ENCODE data around the gene DYNC1H1. TPM values are rescaled to one million over a fixed set of nuclear protein-coding genes. Genes with fewer than 3 reads are reported as not detected.

The DYNC1H1 gene
- total RNA-seq, 1 donor from 2014 or later = 499 TPM

DNA sequence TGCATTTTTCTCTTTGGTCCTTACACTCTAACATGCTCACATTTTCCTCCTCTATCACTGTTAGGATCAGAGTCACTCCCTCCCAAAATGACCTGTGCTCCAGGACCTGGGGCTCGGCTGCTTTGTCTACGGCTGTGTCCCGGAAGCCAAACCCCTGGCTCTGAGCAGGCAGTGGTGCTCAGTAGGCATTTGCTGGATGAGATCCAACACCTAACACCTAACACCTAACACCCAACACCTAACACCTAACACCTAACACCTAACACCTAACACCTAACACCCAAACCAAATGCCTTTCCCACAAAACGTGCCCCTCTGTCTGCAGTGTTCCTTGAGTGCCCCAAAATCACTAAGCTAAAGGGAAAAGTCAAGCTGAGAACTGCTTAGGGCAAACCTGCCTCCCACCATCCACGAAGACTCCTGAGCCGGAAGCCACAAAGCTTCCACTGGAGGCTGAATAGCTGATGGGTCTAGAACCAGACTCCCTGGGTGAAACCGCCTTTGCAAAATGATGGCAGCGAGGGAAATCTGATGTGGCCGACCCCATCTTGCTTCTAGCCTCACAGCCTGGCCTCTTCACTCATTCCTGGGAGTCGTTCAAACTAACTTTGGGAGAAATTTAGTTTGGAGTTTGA, 93.2 kb downstream of the DYNC1H1 start:
- peaks cover 7% of the 10 kb centered on the region for H3K4me1 ChIP-seq
- H3K27me3 ChIP-seq = no peaks in the 10 kb centered on the region
- TF ChIP-seq, protein P1, sequence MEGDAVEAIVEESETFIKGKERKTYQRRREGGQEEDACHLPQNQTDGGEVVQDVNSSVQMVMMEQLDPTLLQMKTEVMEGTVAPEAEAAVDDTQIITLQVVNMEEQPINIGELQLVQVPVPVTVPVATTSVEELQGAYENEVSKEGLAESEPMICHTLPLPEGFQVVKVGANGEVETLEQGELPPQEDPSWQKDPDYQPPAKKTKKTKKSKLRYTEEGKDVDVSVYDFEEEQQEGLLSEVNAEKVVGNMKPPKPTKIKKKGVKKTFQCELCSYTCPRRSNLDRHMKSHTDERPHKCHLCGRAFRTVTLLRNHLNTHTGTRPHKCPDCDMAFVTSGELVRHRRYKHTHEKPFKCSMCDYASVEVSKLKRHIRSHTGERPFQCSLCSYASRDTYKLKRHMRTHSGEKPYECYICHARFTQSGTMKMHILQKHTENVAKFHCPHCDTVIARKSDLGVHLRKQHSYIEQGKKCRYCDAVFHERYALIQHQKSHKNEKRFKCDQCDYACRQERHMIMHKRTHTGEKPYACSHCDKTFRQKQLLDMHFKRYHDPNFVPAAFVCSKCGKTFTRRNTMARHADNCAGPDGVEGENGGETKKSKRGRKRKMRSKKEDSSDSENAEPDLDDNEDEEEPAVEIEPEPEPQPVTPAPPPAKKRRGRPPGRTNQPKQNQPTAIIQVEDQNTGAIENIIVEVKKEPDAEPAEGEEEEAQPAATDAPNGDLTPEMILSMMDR (IDR thresholded peaks at IDR 0.05) = no peak
- TF ChIP-seq POLR2AphosphoS5 (IDR thresholded peaks at IDR 0.05; ENCODE audit: insufficient read depth in 1 of 2, low read depth in 1 of 2) = no peak
- TF ChIP-seq POLR2A (IDR thresholded peaks at IDR 0.05) = no peak
- intact Hi-C loops (cut with DNase I) = no loop called here
- H3K36me3 ChIP-seq = peaks cover 0 to 4% of the 10 kb centered on the region in 2 donors
- no peaks in the 10 kb centered on the region for H3K9me3 ChIP-seq
- no peak for DNase-seq (ENCODE audit: extremely low spot score in 2 of 2)
- no peak overlapping the region for H3K4me3 ChIP-seq
- H3K27ac ChIP-seq = no peak overlapping the region

DNA sequence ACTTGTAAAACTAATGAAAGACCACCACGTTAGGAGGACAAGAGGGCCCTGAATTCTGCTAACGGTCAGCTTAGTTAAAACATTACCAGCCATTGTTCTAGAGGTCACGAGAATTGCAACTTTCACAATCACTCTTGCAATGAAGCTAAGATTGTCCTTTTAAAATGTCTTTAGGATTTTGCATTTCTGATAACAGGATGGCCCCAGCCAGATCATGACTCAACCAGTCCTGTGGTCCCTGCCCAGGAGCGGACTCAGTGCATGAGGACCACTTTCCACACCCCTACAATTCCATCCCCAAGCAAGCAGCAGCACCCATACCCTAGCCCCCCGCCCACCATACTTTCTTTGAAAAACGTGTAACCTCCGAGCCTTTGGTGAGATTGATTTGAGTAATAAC, 93.8 kb downstream of the DYNC1H1 start:
- no peaks in the 10 kb centered on the region for H3K9me3 ChIP-seq
- TF ChIP-seq POLR2AphosphoS5 (IDR thresholded peaks at IDR 0.05; ENCODE audit: insufficient read depth in 1 of 2, low read depth in 1 of 2) (no peak), POLR2A (IDR thresholded peaks at IDR 0.05) (no peak)
- TF ChIP-seq, protein P1 (IDR thresholded peaks at IDR 0.05) = no peak
- H3K4me1 ChIP-seq = peaks cover 12% of the 10 kb centered on the region
- intact Hi-C loops (cut with DNase I) = no loop called here
- H3K36me3 ChIP-seq = no peaks in the 10 kb centered on the region
- no peak overlapping the region for H3K4me3 ChIP-seq
- no peak for DNase-seq (ENCODE audit: extremely low spot score in 2 of 2)
- no peaks in the 10 kb centered on the region for H3K27me3 ChIP-seq
- H3K27ac ChIP-seq = no peak overlapping the region

DNA sequence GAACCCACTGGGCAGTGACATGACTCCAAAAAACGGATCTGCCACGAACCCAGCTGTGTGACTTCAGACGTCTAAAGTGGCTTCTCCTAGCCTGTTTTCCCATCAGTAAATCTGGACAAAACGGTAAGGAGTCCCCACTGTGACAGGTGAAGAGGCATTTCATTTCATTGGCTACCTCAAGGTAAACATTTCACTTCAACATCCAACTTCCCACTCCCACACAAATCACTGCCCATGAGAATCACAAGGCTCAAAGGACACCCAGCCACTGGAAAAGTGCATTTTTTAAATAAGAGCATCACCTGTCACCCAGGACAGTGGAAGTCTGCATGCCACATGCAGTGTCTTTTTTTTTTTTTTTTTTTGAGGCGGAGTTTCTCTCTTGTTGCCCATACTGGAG, 94.6 kb downstream of the DYNC1H1 start:
- Histone ChIP-seq H3K9me3 (no peaks in the 10 kb centered on the region), H3K36me3 (no peaks in the 10 kb centered on the region), H3K27ac (no peak overlapping the region), H3K4me3 (no peak overlapping the region), H3K4me1 (peaks cover 18% of the 10 kb centered on the region), H3K27me3 (no peaks in the 10 kb centered on the region)
- intact Hi-C loops (cut with DNase I) = no loop called here
- TF ChIP-seq, protein P1 (IDR thresholded peaks at IDR 0.05) = no peak
- TF ChIP-seq POLR2AphosphoS5 (IDR thresholded peaks at IDR 0.05; ENCODE audit: insufficient read depth in 1 of 2, low read depth in 1 of 2) (no peak), POLR2A (IDR thresholded peaks at IDR 0.05) (no peak)
- no peak for DNase-seq (ENCODE audit: extremely low spot score in 2 of 2)

DNA sequence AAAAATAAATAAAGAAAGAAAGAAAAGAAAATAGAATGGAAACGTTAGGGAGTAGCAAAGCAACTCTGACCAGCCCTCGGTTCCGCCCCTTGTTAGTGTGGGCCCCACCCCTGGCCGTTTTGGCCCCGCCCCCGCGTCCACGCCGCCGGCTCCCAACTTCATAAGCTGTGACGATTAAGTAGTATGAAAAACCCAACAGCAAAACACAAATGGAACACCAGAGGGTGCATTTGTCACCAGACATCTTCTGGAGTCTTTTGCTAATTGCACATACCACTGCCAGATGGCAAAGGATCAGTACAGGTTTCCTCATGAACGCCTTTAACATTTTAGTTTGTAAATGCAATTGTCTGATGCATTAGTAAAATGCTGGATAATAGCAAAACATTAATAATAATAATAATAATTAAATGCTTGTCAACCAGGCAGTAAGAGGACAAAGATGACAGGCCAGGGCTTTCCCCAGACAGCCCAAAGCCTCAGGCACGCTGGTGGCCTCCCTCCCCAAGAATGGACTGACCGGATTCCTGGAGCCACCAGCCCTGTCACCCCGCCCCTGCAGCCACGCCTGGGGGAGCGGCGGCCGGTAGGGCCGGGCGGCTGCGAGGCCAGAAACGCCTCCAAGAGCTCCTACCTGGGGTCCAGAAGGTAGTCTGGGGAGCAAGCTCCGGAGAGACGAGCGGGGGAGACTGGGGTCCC, 98.9 kb downstream of the DYNC1H1 start:
- Histone ChIP-seq H3K4me1 (peaks cover 11% of the 10 kb centered on the region), H3K9me3 (no peaks in the 10 kb centered on the region), H3K36me3 (no peaks in the 10 kb centered on the region), H3K27ac (peak overlapping the region; percentile 27), H3K4me3 (no peak overlapping the region), H3K27me3 (no peaks in the 10 kb centered on the region)
- intact Hi-C loops (cut with DNase I) = no loop called here
- TF ChIP-seq, protein P1 (IDR thresholded peaks at IDR 0.05) = peak in 1 of 3 experiments; percentile 37
- TF ChIP-seq POLR2AphosphoS5 (IDR thresholded peaks at IDR 0.05; ENCODE audit: insufficient read depth in 1 of 2, low read depth in 1 of 2) (peak; percentile 13 to 56), POLR2A (IDR thresholded peaks at IDR 0.05) (no peak)
- no peak for DNase-seq (ENCODE audit: extremely low spot score in 2 of 2)
